Colonic mucosa (tissue), 4 donors: Measurements from ENCODE around the gene SPRY1. TPM values are rescaled to one million over a fixed set of nuclear protein-coding genes. Genes with fewer than 3 reads are reported as not detected.
A peak's percentile ranks its signal among the peaks of the same experiment; 100 is the strongest.

Experiments used
- DNase-seq: peaks from one replicate; pipeline ENCODE4 v3.0.0-alpha.2; 2020
- H3K27ac ChIP-seq: fragments of 200-600 bp; one replicate; pipeline ENCODE4 v1.8.0; 2021
- H3K27me3 ChIP-seq: fragments of 200-600 bp; one replicate; pipeline ENCODE4 v1.8.0; 2021
- H3K36me3 ChIP-seq: fragments of 200-600 bp; one replicate; pipeline ENCODE4 v1.8.0; 2021
- H3K4me1 ChIP-seq: fragments of 200-600 bp; one replicate; pipeline ENCODE4 v1.8.0; 2021; ENCODE audit warnings: mild to moderate bottlenecking
- H3K4me3 ChIP-seq: fragments of 200-600 bp; one replicate; pipeline ENCODE4 v1.8.0; 2021
- H3K9ac ChIP-seq, 2 donors: one replicate each; pipeline ENCODE4 v1.7.0; 2013; ENCODE audit warnings: control low read depth in 2 of 2, low read depth in 2 of 2, low read length in 2 of 2
- H3K9me3 ChIP-seq: fragments of 200-600 bp; one replicate; pipeline ENCODE4 v1.8.0; 2021
- intact Hi-C: fragments of 100-400 bp; cut with DNase I; formaldehyde crosslinking; loops from one replicate; pipeline ENCODE4 v1.14.1; 2022
- total RNA-seq, 2 donors: library from RNA; stranded (reverse); fragmentation: NEBNext Ultra II Directional in 1 of 2; extraction: Animal tissue kit (Norgen Biotek cat#: 25700) in 1 of 2; gene quantifications; one replicate each; pipeline ENCODE4 v1.2.1, GENCODE V29; 2021
- TF ChIP-seq, protein P1 (sequence below): fragments of 200-600 bp; IDR thresholded peaks from one replicate; pipeline ENCODE4 v1.8.0; 2022; ENCODE audit warnings: antibody characterized with exemption, mild to moderate bottlenecking
- donor health status: healthy.
- donor health status: DM: no; HTN: no; CAD: no.
- donor health status: DM: no; HTN: no; CAD: no.

The SPRY1 gene
- total RNA-seq, 2 donors from 2014 or later, result 23.8 to 34.2 TPM

DNA sequence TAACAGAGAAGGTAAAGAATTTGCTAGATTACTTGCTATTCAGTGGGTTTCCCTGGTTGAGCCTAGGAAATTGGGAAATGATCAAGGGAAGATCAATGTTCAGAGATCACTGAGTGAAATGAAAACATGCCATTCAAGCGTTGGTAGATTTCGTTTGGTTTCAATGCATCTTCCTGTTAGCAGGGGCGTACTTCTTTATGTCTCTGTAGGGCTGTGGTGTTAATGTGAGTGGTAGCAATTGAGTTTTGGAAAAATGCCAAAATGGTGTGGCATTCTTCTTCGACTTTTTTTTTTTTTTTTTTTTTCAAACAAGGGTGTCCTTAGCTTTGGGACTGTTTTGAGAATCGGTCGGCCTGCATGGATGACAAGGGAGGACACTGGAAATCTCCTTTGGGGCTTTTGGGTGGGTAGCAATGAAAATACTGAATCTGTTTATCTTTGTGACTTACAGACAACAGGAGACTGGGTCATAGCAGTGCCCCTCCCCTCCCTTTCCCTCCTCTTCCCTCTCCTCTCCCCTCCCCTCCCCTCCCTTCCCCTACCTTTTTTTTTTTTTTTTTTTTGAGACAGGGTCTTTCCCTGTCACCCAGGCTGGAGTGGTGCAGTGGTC, 50.4 kb downstream of the SPRY1 start:
- no peaks in the 10 kb centered on the region for H3K36me3 ChIP-seq
- intact Hi-C loops, result no loop called here
- no peak overlapping the region for H3K27ac ChIP-seq
- no peak for DNase-seq
- H3K9me3 ChIP-seq, result no peaks in the 10 kb centered on the region
- no peaks in the 10 kb centered on the region for H3K27me3 ChIP-seq
- H3K9ac ChIP-seq, result no peak overlapping the region
- no peak overlapping the region for H3K4me3 ChIP-seq
- H3K4me1 ChIP-seq, result no peaks in the 10 kb centered on the region
- TF ChIP-seq, protein P1, sequence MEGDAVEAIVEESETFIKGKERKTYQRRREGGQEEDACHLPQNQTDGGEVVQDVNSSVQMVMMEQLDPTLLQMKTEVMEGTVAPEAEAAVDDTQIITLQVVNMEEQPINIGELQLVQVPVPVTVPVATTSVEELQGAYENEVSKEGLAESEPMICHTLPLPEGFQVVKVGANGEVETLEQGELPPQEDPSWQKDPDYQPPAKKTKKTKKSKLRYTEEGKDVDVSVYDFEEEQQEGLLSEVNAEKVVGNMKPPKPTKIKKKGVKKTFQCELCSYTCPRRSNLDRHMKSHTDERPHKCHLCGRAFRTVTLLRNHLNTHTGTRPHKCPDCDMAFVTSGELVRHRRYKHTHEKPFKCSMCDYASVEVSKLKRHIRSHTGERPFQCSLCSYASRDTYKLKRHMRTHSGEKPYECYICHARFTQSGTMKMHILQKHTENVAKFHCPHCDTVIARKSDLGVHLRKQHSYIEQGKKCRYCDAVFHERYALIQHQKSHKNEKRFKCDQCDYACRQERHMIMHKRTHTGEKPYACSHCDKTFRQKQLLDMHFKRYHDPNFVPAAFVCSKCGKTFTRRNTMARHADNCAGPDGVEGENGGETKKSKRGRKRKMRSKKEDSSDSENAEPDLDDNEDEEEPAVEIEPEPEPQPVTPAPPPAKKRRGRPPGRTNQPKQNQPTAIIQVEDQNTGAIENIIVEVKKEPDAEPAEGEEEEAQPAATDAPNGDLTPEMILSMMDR, result no peak

DNA sequence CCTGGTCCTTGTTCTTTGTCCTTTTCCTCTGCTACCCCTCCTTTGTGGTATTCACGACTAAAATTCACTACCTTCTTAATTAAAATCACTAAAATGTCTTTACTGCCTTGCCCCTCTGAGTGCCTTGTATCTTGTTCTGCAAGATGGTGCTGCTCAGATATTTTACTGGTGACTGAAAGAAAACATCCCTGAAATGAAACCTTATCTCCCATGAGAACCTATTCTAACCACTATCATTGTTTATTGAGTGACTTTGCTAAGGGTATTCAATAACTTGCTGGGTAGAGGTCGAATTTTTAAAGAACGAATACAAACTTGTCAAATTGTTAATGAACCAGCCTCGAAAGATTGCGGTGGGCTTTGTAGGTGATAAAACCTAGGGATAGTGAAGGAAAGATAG, 52.8 kb downstream of the SPRY1 start:
- Histone ChIP-seq H3K36me3 (no peaks in the 10 kb centered on the region), H3K9ac (no peak overlapping the region), H3K9me3 (no peaks in the 10 kb centered on the region), H3K4me1 (no peaks in the 10 kb centered on the region), H3K4me3 (no peak overlapping the region), H3K27me3 (no peaks in the 10 kb centered on the region), H3K27ac (no peak overlapping the region)
- intact Hi-C loops, result no loop called here
- DNase-seq, result no peak
- TF ChIP-seq, protein P1, result no peak

DNA sequence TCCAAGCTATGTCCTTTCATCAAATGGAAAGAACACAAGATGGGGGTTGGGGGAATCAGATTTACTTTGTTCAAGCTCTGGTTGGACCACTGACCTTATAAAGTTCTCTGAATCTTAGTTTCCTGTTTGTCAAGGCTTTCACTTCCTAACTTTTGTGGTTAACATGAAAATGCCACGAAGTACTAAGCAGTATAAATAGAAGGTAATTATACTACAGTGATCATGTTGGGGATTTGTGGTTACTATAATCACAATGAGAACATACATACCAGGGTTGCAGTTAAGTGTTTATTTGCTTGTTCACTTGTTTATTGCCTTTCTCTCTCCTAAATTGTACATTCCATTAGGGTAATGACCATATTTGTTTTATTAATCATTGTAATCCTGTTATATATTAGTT, 53.2 kb downstream of the SPRY1 start:
- intact Hi-C loops, result no loop called here
- no peak overlapping the region for H3K27ac ChIP-seq
- H3K4me1 ChIP-seq, result no peaks in the 10 kb centered on the region
- no peak overlapping the region for H3K4me3 ChIP-seq
- TF ChIP-seq, protein P1, result no peak
- DNase-seq, result no peak
- no peaks in the 10 kb centered on the region for H3K9me3 ChIP-seq
- H3K27me3 ChIP-seq, result no peaks in the 10 kb centered on the region
- no peak overlapping the region for H3K9ac ChIP-seq
- H3K36me3 ChIP-seq, result no peaks in the 10 kb centered on the region

DNA sequence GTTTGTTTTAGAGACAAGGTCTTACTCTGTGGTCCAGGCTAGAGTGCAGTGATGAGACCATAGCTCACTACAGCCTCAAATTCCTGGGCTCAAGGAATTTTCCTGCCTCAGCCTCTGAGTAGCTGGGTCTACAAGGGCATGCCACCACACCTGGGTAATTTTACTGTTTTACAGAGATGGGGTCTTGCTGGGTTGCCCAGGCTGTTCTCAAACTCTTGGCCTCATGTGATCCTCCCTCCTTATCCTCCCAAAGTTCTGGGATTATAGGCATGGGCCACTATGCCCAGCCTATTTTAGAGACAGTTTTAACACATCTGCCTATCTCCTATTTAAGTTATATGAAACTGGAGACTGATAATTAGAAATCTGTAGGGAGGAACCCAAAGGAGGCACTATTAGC, 53.8 kb downstream of the SPRY1 start:
- Histone ChIP-seq H3K27ac (no peak overlapping the region), H3K9me3 (no peaks in the 10 kb centered on the region), H3K36me3 (no peaks in the 10 kb centered on the region), H3K9ac (no peak overlapping the region), H3K4me3 (no peak overlapping the region), H3K27me3 (no peaks in the 10 kb centered on the region), H3K4me1 (no peaks in the 10 kb centered on the region)
- TF ChIP-seq, protein P1, result no peak
- intact Hi-C loops, result no loop called here
- no peak for DNase-seq

DNA sequence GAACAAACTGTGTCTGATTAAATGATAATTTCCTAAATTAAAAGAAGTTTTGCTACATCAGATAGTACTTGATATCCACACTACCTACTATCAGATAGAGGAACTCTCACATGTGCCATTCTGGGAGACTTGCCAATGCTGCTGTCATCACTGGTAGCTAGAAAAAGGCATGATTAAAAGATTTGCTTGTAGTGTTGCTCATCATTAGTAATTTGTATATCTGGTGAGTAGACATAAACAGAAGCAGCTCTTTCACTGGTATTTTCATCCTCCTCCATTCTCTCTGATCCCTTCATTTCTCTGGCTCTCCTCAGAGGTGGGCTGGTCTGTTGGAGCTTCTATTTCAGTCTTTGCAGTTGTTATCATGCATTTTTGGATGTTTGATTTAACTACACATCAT, 56.0 kb downstream of the SPRY1 start:
- Histone ChIP-seq H3K9ac (no peak overlapping the region), H3K9me3 (no peaks in the 10 kb centered on the region), H3K36me3 (no peaks in the 10 kb centered on the region), H3K4me1 (no peaks in the 10 kb centered on the region), H3K4me3 (no peak overlapping the region), H3K27ac (no peak overlapping the region), H3K27me3 (no peaks in the 10 kb centered on the region)
- TF ChIP-seq, protein P1, result no peak
- peak; percentile 59 for DNase-seq
- intact Hi-C loops, result no loop called here
